NCI-H1436 (cell line): ENCODE results near the gene KIAA1671.

ENCODE experiments used
- DNase-seq: peaks from one replicate; lab custom pipeline; 2025; lab: John Stamatoyannopoulos, UW

Gene KIAA1671

GRCh38 chr22:25045159-25045558, 92.6 kb downstream of the KIAA1671 start:
- no peak for DNase-seq

- DNase-seq, result no peak
These were observed 95.6 kb downstream of the KIAA1671 start for GRCh38 chr22:25048071-25048470.

GRCh38 chr22:25048659-25049647, 96.4 kb downstream of the KIAA1671 start:
- peak; percentile 61 for DNase-seq

- no peak for DNase-seq
These were observed 97.3 kb downstream of the KIAA1671 start for GRCh38 chr22:25049770-25050169.

- no peak for DNase-seq
These were observed 98.0 kb downstream of the KIAA1671 start for GRCh38 chr22:25050566-25050965.

GRCh38 chr22:25051073-25051472, 98.6 kb downstream of the KIAA1671 start:
- no peak for DNase-seq

GRCh38 chr22:25051983-25052710, 99.6 kb downstream of the KIAA1671 start:
- DNase-seq, result peak; percentile 36

GRCh38 chr22:25053153-25053805, 100.8 kb downstream of the KIAA1671 start:
- DNase-seq, result no peak

GRCh38 chr22:25054943-25055511, 102.5 kb downstream of the KIAA1671 start:
- DNase-seq, result no peak

- peak; percentile 75 for DNase-seq
These were observed 104.7 kb downstream of the KIAA1671 start for GRCh38 chr22:25057013-25057881.

GRCh38 chr22:25059438-25059837, 106.9 kb downstream of the KIAA1671 start:
- no peak for DNase-seq

GRCh38 chr22:25060522-25061071, 108.1 kb downstream of the KIAA1671 start:
- DNase-seq, result no peak

GRCh38 chr22:25061134-25061533, 108.6 kb downstream of the KIAA1671 start:
- no peak for DNase-seq

GRCh38 chr22:25061605-25062376, 109.3 kb downstream of the KIAA1671 start:
- no peak for DNase-seq

GRCh38 chr22:25062386-25063085, 110.0 kb downstream of the KIAA1671 start:
- DNase-seq, result no peak

GRCh38 chr22:25064894-25065560, 112.5 kb downstream of the KIAA1671 start:
- no peak for DNase-seq

GRCh38 chr22:25066861-25067435, 114.4 kb downstream of the KIAA1671 start:
- DNase-seq, result no peak

- no peak for DNase-seq
These were observed 115.4 kb downstream of the KIAA1671 start for GRCh38 chr22:25067851-25068421.
